Type B pancreatic cell (in vitro differentiated cells): ENCODE data around the gene SCUBE2. TPM values are rescaled to one million over a fixed set of nuclear protein-coding genes. Genes with fewer than 3 reads are reported as not detected.

Experiments
- DNase-seq: peaks from one replicate; pipeline ENCODE4 v3.0.0; 2021; ENCODE audit warnings: mixed read lengths; ENCODE audit not compliant: unreplicated experiment; ENCODE audit errors: extremely low spot score
- H3K27ac Mint-ChIP-seq: 2 replicates; pipeline ENCODE4 v1.8.0; 2021; ENCODE audit warnings: mild to moderate bottlenecking, mixed read lengths
- H3K27me3 Mint-ChIP-seq: 2 replicates; pipeline ENCODE4 v1.8.0; 2021; ENCODE audit warnings: mixed read lengths
- H3K36me3 Mint-ChIP-seq: 2 replicates; pipeline ENCODE4 v1.8.0; 2021; ENCODE audit warnings: mixed read lengths
- H3K4me1 Mint-ChIP-seq: one replicate; pipeline ENCODE4 v1.8.0; 2021; ENCODE audit warnings: mixed read lengths; ENCODE audit not compliant: unreplicated experiment
- H3K4me3 Mint-ChIP-seq: 2 replicates; pipeline ENCODE4 v1.8.0; 2021; ENCODE audit warnings: mild to moderate bottlenecking, mixed read lengths
- H3K9me3 Mint-ChIP-seq: 2 replicates; pipeline ENCODE4 v1.8.0; 2021; ENCODE audit warnings: mixed read lengths
- total RNA-seq: library from RNA; stranded (reverse); gene quantifications from 2 replicates; pipeline ENCODE4 v1.2.1, GENCODE V29; 2021; ENCODE audit warnings: low replicate concordance
- TF ChIP-seq, protein P1 (sequence below): fragments of 200-600 bp; sonication (generic); conservative IDR thresholded peaks from 2 replicates; pipeline ENCODE4 v1.5.0; 2021; ENCODE audit warnings: antibody characterized with exemption, mild to moderate bottlenecking

Gene SCUBE2
- total RNA-seq, 1 donor from 2014 or later = 7.9 TPM

GRCh38 chr11:9065607-9066432 is 25.6 kb downstream of the SCUBE2 start:
- Mint-ChIP-seq H3K4me1 (peaks cover 14% of the 10 kb centered on the region), H3K27ac (no peak overlapping the region), H3K9me3 (no peaks in the 10 kb centered on the region), H3K4me3 (no peak overlapping the region), H3K27me3 (no peaks in the 10 kb centered on the region), H3K36me3 (no peaks in the 10 kb centered on the region)
- no peak for DNase-seq
- TF ChIP-seq, protein P1, sequence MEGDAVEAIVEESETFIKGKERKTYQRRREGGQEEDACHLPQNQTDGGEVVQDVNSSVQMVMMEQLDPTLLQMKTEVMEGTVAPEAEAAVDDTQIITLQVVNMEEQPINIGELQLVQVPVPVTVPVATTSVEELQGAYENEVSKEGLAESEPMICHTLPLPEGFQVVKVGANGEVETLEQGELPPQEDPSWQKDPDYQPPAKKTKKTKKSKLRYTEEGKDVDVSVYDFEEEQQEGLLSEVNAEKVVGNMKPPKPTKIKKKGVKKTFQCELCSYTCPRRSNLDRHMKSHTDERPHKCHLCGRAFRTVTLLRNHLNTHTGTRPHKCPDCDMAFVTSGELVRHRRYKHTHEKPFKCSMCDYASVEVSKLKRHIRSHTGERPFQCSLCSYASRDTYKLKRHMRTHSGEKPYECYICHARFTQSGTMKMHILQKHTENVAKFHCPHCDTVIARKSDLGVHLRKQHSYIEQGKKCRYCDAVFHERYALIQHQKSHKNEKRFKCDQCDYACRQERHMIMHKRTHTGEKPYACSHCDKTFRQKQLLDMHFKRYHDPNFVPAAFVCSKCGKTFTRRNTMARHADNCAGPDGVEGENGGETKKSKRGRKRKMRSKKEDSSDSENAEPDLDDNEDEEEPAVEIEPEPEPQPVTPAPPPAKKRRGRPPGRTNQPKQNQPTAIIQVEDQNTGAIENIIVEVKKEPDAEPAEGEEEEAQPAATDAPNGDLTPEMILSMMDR = no peak

DNA sequence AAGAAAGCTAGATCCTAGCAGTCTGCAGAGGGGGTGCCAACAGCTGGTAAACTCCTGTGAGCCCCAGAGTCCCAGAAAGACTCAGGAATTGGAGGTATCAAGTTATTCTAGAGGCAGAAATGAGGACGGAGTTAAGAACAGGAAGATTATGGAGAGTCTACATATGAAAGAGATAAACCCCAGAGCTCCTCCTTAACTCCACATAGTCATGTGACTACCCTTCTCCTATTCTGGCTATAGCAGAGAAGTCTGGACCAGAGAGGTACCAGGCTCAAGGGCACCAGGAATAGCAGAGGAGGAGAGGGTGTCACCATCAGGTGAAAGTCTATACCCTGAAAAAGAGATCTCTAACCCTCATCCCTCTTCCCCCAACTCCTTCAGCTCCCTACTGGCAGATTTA is 29.6 kb downstream of the SCUBE2 start:
- H3K9me3 Mint-ChIP-seq = no peaks in the 10 kb centered on the region
- peaks cover 17% of the 10 kb centered on the region for H3K4me1 Mint-ChIP-seq
- H3K27me3 Mint-ChIP-seq = no peaks in the 10 kb centered on the region
- H3K27ac Mint-ChIP-seq = no peak overlapping the region
- no peaks in the 10 kb centered on the region for H3K36me3 Mint-ChIP-seq
- DNase-seq = no peak
- H3K4me3 Mint-ChIP-seq = no peak overlapping the region
- TF ChIP-seq, protein P1 = no peak

GRCh38 chr11:9060700-9061111 is 30.7 kb downstream of the SCUBE2 start:
- no peaks in the 10 kb centered on the region for H3K36me3 Mint-ChIP-seq
- H3K9me3 Mint-ChIP-seq = no peaks in the 10 kb centered on the region
- H3K27ac Mint-ChIP-seq = no peak overlapping the region
- no peak overlapping the region for H3K4me3 Mint-ChIP-seq
- peaks cover 2% of the 10 kb centered on the region for H3K27me3 Mint-ChIP-seq
- TF ChIP-seq, protein P1 = peak; percentile 27
- no peak for DNase-seq
- H3K4me1 Mint-ChIP-seq = peaks cover 9% of the 10 kb centered on the region

- peaks cover 9% of the 10 kb centered on the region for H3K4me1 Mint-ChIP-seq
- TF ChIP-seq, protein P1 = no peak
- H3K27ac Mint-ChIP-seq = peak overlapping the region; percentile 38
- no peaks in the 10 kb centered on the region for H3K36me3 Mint-ChIP-seq
- H3K27me3 Mint-ChIP-seq = peaks cover 2% of the 10 kb centered on the region
- H3K9me3 Mint-ChIP-seq = no peaks in the 10 kb centered on the region
- no peak overlapping the region for H3K4me3 Mint-ChIP-seq
- no peak for DNase-seq
These were observed 32.0 kb downstream of the SCUBE2 start for GRCh38 chr11:9059406-9059805.

GRCh38 chr11:9057888-9058287 is 33.5 kb downstream of the SCUBE2 start:
- no peak overlapping the region for H3K4me3 Mint-ChIP-seq
- H3K4me1 Mint-ChIP-seq = peaks cover 9% of the 10 kb centered on the region
- no peaks in the 10 kb centered on the region for H3K36me3 Mint-ChIP-seq
- TF ChIP-seq, protein P1 = no peak
- DNase-seq = no peak
- no peaks in the 10 kb centered on the region for H3K9me3 Mint-ChIP-seq
- no peak overlapping the region for H3K27ac Mint-ChIP-seq
- H3K27me3 Mint-ChIP-seq = peaks cover 2% of the 10 kb centered on the region
